Superior temporal gyrus (tissue), 1 donor: ENCODE results near the gene RIC3.

Experiments
- DNase-seq: peaks from one replicate; pipeline ENCODE4 v3.0.0-alpha.2; 2016; ENCODE audit errors: extremely low spot score

Gene RIC3

DNA sequence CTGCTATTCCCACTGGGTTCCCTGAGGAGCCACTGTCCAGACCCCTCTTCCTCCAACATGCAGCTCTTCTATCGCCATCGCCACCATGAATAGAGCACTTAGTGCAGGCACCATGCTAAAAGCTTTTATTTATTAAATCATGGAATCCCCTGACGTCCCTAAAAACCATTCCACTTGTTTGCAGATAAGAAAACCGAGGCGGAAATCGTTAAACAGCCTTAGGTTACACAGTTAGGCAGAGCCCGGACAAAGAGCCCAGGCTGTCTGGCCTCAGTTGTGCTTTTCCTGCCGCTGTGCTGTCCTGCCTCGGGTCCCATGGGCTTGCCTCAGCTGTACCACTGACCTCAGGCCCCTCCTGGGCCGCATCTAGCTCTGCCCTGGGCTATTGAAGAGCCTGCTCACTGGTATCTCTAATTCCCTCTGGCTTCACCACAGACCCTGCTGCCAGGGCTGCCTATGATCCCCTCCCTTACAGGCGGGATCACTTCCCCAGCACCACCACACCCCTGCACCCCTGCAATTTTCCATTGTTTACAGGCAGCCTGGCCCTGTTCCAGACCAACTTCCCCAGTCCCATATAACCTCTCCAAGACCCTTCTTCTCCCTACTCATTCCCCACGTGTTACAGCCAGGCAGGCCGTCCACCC, 100.8 kb downstream of the RIC3 start:
- no peak for DNase-seq

GRCh38 chr11:8067567-8067928, 101.3 kb downstream of the RIC3 start:
- no peak for DNase-seq

- no peak for DNase-seq
Observed at GRCh38 chr11:8066911-8067455, 101.8 kb downstream of the RIC3 start.

DNA sequence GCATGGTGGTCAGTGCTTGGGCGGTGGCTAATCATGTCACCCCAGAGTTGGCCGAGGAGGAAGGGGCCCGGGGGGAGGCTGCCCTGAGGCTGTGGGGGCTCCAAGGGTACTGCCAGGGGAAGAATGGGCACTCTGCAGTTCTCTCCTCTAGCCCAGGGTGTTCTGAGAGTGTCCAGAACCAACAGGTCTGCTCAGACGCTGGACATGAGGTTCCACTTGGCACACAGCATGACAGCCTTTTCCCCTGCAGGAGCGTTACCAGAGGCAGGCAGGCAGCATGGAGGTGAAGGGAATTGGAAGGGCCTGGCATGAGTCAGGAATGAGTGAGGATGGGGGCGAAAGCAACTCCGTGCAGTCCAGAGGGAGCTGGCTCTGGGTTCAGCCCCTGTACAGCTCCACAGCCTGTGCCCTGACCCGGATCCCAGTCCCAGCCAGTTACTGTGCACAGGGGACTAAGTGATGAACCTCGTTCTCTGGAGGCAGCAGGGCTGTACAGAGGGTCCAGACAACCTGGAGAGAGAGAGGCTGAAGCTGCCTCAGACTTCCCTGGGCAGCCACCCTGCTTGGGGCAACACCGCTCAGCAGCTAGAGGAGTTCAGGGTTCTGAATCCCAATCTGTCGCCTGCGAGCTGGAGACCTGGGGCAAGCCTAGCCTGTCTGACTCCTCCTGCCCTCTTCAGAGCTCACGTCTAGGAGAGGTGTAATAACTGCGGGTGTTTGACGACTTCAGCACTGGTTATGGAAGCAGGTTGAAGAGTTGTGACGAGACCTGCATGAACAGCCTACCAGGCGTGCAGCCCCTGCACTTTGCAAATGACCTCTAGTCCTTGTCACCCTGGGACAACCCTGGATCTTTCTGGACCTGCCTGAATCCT, 102.6 kb downstream of the RIC3 start:
- DNase-seq, result no peak

- no peak for DNase-seq
Observed at GRCh38 chr11:8065031-8065430, 103.8 kb downstream of the RIC3 start.

- DNase-seq, result no peak
Observed at GRCh38 chr11:8063324-8063723, 105.5 kb downstream of the RIC3 start.

- no peak for DNase-seq
Observed at GRCh38 chr11:8062781-8063257, 106.0 kb downstream of the RIC3 start.

DNA sequence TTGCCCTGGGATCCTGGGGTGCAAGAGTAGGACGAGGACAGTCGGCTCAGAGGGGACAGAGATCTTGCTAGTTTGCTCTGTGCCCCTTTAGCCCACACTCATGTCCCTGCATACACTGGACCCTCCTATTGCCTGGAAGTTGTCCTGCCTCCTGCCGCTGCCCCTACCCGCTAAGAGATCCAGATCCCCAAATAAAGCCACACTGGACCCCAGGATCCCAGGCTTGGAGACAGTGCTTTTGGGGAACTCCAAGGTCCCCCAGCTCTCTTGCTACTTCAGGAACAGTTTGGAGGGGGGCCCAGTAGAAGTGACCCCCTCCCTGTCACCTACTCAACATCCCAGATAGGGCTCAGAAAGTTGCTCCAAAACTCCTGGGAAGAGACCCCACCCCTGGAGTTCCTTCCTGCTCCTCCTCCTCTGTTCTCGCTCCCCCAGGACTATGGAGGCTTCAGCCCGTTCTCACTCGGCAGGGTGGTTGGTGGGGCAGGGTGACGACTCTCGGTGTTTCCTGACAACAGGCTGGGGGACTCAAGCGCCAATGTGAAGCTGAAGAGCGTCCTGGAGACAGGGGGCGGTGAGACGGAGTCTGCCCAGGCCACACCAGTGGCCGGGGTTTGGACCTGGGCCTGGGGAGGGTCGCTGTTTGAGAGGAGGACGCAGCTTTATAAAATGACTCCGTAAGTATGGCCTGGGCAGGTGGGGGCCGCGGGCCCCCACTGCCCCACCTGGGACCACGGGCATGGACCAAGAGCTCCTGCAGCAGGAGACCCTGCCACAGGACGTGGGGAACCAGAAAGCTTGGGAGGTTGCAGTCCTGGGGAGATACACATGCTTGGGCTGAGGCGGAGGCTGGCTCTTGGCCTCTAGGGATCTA, 107.0 kb downstream of the RIC3 start:
- no peak for DNase-seq

- no peak for DNase-seq
Observed at GRCh38 chr11:8060801-8061554, 107.8 kb downstream of the RIC3 start.

- DNase-seq, result no peak
Observed at GRCh38 chr11:8060146-8060719, 108.6 kb downstream of the RIC3 start.

DNA sequence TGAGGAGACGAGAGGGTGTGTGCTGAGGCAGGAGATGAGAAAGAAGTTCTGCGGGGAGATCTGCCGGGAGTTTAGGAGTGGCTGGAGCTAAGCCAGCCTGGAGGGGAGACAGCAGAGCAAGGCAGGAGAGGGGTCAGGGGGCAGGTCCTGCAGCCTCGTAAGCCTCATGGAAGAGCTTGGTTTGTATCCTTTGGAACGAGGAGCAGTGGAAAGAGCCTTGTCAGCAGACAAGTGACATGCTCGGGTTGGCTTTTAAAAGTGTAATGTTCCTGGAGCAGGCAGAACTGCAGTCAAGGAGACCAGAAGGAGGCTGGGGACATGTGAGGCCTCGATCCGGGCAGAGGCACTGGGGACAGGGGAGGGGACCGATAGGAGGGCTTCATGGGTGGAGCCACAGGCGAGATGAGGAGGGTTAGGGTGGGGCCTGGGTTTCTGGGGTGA, 109.2 kb downstream of the RIC3 start:
- no peak for DNase-seq

DNA sequence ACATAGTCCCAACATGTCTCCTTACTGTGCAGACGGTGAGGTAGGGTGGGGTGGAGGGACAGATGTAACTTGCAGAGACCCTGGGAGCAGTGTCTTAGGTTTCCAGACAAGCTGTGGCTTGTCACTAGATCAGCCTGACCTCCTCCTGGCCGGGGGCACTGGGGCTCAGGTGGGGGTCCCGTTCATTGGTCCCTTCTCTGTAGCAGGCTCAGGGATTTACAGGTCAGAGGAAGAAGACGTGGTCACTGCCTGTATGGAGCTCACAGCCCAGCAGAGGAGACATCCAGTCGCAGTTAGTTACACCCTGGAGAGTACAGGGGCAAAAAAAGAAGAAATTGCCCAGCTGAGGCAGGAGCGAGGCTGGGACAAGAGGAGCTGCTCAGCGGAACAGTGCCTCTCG, 109.8 kb downstream of the RIC3 start:
- no peak for DNase-seq

- DNase-seq, result no peak
Observed at GRCh38 chr11:8058216-8058615, 110.6 kb downstream of the RIC3 start.

GRCh38 chr11:8056810-8057463, 111.9 kb downstream of the RIC3 start:
- DNase-seq, result no peak
